ENCODE results near the gene DLG3. TPM values are rescaled to one million over a fixed set of nuclear protein-coding genes. Genes with fewer than 3 reads are reported as not detected.
"Not testable (repeated sequence)": the region's sequence is repeated elsewhere in the genome, so short reads cannot be mapped to it uniquely, and the experiment has no call there.

Gene DLG3
- total RNA-seq, 1 experiment from 2014 or later: 41.7 TPM

DNA sequence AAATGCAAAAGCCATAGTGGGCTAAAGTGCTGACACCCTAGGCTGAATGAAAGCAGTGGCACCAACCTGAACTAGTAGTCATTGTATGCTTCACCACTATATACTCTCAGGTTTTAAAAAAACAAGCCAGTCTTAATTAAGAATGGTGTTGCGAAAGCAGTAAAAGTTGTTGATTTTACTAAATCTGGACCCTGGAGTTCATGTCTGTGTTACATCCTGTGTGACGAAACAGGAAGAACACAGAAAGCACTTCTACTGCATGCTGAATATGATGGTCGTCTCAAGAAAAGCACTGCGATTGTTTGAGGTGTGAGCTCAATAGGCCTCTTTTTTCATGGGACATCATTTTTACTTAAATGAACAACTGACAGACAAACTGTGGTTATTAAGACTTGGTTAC, 45.7 kb upstream of the DLG3 start (continued):
- TF ChIP-seq, protein P1, sequence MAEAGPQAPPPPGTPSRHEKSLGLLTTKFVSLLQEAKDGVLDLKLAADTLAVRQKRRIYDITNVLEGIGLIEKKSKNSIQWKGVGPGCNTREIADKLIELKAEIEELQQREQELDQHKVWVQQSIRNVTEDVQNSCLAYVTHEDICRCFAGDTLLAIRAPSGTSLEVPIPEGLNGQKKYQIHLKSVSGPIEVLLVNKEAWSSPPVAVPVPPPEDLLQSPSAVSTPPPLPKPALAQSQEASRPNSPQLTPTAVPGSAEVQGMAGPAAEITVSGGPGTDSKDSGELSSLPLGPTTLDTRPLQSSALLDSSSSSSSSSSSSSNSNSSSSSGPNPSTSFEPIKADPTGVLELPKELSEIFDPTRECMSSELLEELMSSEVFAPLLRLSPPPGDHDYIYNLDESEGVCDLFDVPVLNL (CRISPR knock-in tag; IDR thresholded peaks at IDR 0.05; ENCODE audit: borderline replicate concordance, low read depth): no peak
- no peak for TF ChIP-seq ELF4 (CRISPR knock-in tag; IDR thresholded peaks at IDR 0.05; ENCODE audit: low read depth)
- TF ChIP-seq, protein P2, sequence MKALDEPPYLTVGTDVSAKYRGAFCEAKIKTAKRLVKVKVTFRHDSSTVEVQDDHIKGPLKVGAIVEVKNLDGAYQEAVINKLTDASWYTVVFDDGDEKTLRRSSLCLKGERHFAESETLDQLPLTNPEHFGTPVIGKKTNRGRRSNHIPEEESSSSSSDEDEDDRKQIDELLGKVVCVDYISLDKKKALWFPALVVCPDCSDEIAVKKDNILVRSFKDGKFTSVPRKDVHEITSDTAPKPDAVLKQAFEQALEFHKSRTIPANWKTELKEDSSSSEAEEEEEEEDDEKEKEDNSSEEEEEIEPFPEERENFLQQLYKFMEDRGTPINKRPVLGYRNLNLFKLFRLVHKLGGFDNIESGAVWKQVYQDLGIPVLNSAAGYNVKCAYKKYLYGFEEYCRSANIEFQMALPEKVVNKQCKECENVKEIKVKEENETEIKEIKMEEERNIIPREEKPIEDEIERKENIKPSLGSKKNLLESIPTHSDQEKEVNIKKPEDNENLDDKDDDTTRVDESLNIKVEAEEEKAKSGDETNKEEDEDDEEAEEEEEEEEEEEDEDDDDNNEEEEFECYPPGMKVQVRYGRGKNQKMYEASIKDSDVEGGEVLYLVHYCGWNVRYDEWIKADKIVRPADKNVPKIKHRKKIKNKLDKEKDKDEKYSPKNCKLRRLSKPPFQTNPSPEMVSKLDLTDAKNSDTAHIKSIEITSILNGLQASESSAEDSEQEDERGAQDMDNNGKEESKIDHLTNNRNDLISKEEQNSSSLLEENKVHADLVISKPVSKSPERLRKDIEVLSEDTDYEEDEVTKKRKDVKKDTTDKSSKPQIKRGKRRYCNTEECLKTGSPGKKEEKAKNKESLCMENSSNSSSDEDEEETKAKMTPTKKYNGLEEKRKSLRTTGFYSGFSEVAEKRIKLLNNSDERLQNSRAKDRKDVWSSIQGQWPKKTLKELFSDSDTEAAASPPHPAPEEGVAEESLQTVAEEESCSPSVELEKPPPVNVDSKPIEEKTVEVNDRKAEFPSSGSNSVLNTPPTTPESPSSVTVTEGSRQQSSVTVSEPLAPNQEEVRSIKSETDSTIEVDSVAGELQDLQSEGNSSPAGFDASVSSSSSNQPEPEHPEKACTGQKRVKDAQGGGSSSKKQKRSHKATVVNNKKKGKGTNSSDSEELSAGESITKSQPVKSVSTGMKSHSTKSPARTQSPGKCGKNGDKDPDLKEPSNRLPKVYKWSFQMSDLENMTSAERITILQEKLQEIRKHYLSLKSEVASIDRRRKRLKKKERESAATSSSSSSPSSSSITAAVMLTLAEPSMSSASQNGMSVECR (CRISPR knock-in tag; IDR thresholded peaks at IDR 0.05; ENCODE audit: borderline replicate concordance): no peak

DNA sequence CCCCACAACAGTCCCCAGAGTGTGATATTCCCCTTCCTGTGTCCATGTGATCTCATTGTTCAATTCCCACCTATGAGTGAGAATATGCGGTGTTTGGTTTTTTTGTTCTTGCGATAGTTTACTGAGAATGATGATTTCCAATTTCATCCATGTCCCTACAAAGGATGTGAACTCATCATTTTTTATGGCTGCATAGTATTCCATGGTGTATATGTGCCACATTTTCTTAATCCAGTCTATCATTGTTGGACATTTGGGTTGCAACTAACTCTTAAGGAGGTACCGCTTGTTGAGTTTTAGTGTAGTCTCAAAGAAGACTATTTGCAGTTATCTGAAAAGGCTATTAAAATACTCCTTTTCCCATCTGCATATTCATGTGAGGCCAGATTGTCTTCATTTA, 44.5 kb upstream of the DLG3 start:
- ATAC-seq; H3K4me1 Mint-ChIP-seq; H3K27ac Mint-ChIP-seq; POLR2A ChIA-PET; H3K4me3 Mint-ChIP-seq; DNase-seq (ENCODE audit: low spot score); CTCF ChIA-PET; H3K9me3 Mint-ChIP-seq; H3K27me3 Mint-ChIP-seq (ENCODE audit: low read depth): not testable (repeated sequence)
- H3K36me3 Mint-ChIP-seq: peaks cover 33% of the 10 kb centered on the region

DNA sequence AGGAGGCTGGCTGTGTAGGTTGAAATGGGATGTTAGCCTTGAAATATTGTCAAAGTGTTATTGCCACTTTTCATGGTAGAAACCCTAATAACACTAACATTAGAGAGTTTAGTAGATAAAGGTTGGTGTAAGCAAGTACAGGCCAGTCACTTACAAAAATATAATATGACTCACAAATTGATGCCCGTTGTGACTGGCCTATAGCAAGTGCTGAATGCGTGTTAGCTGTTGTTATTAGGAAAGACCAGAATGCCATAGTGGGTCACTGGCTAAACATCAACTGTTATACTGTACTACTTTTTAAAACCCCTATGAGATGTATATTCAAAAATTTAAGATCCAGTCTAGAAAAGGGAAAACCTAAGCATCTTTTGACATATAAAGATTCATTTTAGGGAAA, 41.9 kb upstream of the DLG3 start:
- ChIA-PET CTCF (no interaction called here), POLR2A (no interaction called here)
- no peaks in the 10 kb centered on the region for H3K27me3 Mint-ChIP-seq (ENCODE audit: low read depth)
- H3K9me3 Mint-ChIP-seq: no peaks in the 10 kb centered on the region
- no peak overlapping the region for H3K4me3 Mint-ChIP-seq
- no peaks in the 10 kb centered on the region for H3K4me1 Mint-ChIP-seq
- no peak for TF ChIP-seq RELA (CRISPR knock-in tag; IDR thresholded peaks at IDR 0.05; ENCODE audit: borderline replicate concordance)
- peaks cover 34% of the 10 kb centered on the region for H3K36me3 Mint-ChIP-seq
- DNase-seq (ENCODE audit: low spot score) (no peak), ATAC-seq (no peak)
- H3K27ac Mint-ChIP-seq: no peak overlapping the region

DNA sequence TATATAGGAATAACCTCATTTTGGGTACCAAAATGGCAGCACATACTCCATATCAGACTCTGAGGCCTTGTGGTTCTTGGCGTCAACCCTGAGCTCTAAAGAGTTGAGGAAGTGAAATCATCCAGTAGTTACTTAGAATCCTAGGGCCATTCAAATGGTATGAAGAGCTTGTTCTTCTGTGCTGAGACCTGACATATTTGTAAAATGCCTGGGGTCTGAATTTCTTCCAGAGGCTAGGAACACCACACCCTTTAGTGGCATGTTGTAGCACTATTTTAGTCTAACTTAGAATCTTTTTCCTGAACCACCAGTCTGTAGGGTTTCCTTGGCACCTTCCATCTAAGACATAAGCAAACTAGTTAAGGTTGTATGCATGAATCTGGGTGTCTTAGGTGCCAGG, 39.6 kb upstream of the DLG3 start:
- CTCF ChIA-PET: no interaction called here
- POLR2A ChIA-PET: no interaction called here
- Mint-ChIP-seq H3K27me3 (ENCODE audit: low read depth) (no peaks in the 10 kb centered on the region), H3K4me3 (no peak overlapping the region), H3K4me1 (no peaks in the 10 kb centered on the region), H3K9me3 (no peaks in the 10 kb centered on the region), H3K36me3 (peaks cover 40% of the 10 kb centered on the region), H3K27ac (no peak overlapping the region)
- TF ChIP-seq, protein P3, sequence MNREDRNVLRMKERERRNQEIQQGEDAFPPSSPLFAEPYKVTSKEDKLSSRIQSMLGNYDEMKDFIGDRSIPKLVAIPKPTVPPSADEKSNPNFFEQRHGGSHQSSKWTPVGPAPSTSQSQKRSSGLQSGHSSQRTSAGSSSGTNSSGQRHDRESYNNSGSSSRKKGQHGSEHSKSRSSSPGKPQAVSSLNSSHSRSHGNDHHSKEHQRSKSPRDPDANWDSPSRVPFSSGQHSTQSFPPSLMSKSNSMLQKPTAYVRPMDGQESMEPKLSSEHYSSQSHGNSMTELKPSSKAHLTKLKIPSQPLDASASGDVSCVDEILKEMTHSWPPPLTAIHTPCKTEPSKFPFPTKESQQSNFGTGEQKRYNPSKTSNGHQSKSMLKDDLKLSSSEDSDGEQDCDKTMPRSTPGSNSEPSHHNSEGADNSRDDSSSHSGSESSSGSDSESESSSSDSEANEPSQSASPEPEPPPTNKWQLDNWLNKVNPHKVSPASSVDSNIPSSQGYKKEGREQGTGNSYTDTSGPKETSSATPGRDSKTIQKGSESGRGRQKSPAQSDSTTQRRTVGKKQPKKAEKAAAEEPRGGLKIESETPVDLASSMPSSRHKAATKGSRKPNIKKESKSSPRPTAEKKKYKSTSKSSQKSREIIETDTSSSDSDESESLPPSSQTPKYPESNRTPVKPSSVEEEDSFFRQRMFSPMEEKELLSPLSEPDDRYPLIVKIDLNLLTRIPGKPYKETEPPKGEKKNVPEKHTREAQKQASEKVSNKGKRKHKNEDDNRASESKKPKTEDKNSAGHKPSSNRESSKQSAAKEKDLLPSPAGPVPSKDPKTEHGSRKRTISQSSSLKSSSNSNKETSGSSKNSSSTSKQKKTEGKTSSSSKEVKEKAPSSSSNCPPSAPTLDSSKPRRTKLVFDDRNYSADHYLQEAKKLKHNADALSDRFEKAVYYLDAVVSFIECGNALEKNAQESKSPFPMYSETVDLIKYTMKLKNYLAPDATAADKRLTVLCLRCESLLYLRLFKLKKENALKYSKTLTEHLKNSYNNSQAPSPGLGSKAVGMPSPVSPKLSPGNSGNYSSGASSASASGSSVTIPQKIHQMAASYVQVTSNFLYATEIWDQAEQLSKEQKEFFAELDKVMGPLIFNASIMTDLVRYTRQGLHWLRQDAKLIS (CRISPR knock-in tag; IDR thresholded peaks at IDR 0.05; ENCODE audit: borderline replicate concordance): no peak
- TF ChIP-seq, protein P4, sequence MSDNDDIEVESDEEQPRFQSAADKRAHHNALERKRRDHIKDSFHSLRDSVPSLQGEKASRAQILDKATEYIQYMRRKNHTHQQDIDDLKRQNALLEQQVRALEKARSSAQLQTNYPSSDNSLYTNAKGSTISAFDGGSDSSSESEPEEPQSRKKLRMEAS (CRISPR knock-in tag; IDR thresholded peaks at IDR 0.05): no peak
- no peak for TF ChIP-seq GABPB1 (CRISPR knock-in tag; IDR thresholded peaks at IDR 0.05)
- TF ChIP-seq, protein P5, sequence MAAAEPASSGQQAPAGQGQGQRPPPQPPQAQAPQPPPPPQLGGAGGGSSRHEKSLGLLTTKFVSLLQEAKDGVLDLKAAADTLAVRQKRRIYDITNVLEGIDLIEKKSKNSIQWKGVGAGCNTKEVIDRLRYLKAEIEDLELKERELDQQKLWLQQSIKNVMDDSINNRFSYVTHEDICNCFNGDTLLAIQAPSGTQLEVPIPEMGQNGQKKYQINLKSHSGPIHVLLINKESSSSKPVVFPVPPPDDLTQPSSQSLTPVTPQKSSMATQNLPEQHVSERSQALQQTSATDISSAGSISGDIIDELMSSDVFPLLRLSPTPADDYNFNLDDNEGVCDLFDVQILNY (CRISPR knock-in tag; IDR thresholded peaks at IDR 0.05): no peak
- TF ChIP-seq, protein P6, sequence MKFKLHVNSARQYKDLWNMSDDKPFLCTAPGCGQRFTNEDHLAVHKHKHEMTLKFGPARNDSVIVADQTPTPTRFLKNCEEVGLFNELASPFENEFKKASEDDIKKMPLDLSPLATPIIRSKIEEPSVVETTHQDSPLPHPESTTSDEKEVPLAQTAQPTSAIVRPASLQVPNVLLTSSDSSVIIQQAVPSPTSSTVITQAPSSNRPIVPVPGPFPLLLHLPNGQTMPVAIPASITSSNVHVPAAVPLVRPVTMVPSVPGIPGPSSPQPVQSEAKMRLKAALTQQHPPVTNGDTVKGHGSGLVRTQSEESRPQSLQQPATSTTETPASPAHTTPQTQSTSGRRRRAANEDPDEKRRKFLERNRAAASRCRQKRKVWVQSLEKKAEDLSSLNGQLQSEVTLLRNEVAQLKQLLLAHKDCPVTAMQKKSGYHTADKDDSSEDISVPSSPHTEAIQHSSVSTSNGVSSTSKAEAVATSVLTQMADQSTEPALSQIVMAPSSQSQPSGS (CRISPR knock-in tag; IDR thresholded peaks at IDR 0.05; ENCODE audit: borderline replicate concordance, low read depth): no peak
- TF ChIP-seq ZNF671 (CRISPR knock-in tag; IDR thresholded peaks at IDR 0.05): no peak
- DNase-seq (ENCODE audit: low spot score) (no peak), ATAC-seq (no peak)

Measured in WTC11 (cell line).